Activated CD4-positive, alpha-beta T cell treated with anti-CD3 and anti-CD28 coated beads, Interleukin-2, amount 50 U/mL, for 16 hours (primary cell): ENCODE measurements around the gene BAZ2A.

Experiments
- DNase-seq: peaks from one replicate; pipeline ENCODE4 v3.0.0-alpha.2; 2020

BAZ2A gene

GRCh38 chr12:56634837-56635791 is 5.0 kb upstream of the BAZ2A start:
- peak; percentile 76 for DNase-seq

DNA sequence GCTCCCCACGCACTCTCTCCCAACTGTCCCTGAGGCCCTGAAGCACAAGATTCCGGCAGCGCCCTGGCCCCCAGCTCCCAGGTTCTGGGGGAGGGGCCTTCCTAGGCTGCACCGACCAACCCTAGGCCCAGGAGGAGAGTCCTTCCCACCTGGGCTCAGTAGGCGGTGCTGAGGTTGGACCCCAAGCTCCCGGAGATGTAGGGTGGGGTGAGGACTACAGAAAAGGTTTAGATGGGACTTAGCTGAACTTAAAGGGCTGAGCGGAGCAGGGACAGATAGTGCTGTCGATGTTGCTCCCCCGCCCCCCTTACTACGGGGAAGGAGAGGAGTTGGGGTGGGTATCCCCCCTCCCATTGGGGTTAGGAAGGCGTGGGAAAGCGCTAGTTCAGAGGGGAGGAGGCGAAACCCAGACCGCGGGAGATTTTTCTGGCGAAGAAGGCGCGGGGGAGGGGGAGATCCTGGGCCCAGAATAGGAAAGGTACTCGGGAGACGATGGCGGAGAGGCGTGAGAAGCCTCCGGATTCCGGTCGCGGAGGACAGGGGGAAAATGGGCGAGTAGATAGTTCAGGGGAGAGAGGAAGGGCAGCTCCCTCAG is 4.2 kb upstream of the BAZ2A start:
- no peak for DNase-seq

- no peak for DNase-seq
Measured at GRCh38 chr12:56633468-56634241, 3.5 kb upstream of the BAZ2A start.

DNA sequence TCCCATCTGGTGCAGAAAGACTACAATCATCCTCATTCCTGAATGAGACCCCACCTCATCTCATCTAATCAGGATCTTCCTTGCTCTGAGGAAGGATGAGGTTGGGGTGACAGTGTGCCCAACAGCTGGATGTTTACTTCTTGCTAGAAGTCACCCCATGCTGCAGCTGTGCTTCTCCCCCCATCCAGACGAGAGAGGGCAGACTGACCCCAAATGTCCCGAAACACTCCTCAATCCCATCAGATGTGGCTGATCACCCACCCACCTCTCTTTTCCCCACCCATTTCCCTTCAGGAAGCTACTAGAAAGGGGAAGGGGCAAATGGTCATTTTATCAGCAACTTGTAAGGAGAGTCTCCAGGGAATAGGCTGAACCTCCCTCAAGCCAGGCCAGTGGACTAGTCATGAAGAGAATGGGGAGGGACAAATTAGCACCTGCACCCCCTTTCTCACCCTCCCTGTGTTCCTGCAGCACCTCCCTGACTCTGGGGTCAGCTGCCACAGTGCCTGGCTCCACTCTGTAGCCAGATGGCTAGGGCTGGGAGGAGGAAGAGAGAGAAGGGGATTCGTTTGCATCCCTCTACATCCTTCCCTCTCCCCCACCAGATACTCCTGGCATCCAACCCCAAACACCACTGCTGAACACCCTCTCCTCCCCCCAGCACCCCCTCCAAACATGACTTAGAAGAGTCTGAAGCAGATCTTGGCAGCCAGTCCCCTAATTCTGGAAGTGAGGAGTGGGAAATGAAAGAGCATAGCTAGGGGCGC is 2.8 kb upstream of the BAZ2A start:
- DNase-seq = no peak

- peak; percentile 64 for DNase-seq
Measured at GRCh38 chr12:56631790-56632700, 1.9 kb upstream of the BAZ2A start.

DNA sequence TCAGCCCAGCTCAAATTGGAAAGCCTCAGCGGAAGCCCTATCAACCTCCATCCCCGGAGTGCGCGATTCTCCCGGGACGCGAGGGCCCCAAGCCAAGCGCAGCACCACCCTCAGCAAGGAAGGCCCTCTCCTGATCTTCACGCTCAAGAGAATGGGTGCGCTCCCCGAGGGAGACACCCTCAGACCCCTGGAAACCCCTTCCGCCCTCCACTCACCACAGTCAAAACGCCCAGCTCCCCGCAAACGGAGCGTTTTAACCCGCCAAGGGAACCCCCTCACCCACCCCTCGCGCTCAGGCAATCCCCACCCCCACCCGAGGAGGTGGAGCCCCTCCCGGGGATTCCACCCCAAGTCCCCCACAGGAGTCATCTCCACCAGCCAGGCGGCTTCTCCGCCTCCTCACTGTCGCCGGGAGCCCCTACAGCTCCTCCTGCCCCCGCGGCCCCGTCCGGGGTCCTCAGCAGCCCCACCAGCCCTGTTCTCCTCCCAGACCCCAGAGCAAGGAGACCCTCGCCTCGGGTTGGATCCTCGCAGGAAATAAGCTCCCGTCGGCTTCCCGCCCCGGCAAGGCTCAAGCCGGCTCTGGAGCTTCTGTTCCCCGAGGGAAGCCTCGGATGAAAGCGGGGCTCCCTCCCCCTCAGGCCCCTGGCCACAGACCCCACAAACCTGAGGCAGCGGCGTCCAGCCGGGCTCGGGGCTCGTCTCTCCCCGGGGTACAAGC is 507 bp downstream of the BAZ2A start:
- DNase-seq = no peak

- DNase-seq = peak; percentile 62
Measured at GRCh38 chr12:56628671-56629458, 1.3 kb downstream of the BAZ2A start.

DNA sequence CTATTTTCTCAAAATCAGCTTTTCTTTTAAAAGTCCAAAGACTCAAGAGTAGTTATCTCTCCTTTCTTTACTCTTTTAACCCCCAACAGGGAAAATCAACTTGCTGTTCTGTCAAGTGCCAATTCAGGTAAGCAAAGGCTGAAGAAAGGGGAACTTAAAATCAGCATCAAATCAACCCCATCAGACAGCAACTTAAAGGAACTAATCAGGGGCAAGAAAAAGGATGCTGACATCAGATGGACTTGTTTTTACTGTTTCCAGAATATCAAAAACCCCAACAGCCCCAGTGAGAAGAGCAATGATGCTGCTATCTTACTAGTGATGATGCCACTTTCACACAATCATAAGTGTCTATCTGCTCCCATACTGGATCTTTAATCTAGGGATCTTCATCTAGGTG is 3.4 kb downstream of the BAZ2A start:
- no peak for DNase-seq

- DNase-seq = no peak
Measured at GRCh38 chr12:56622535-56622934, 7.6 kb downstream of the BAZ2A start.

- DNase-seq = no peak
Measured at GRCh38 chr12:56616925-56617324, 13.2 kb downstream of the BAZ2A start.

DNA sequence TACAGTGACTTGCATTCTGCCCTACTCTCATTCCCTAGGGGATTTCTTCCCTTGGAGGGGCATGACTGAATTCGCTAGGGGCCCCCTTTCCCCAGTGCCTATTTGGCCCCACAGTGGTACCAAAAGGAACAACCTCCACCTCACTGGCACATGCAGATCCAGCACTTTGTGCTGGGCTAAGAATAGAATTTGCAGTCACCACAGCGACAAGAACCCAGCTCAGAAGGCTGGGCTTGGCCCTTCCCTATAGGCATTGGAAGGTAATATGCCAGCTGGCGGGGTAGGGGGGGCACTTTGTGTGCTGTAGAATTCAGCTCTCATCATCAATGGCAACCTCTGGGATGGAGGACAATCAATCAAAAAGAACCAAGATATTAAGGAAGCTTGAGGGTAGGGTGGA is 13.9 kb downstream of the BAZ2A start:
- no peak for DNase-seq

DNA sequence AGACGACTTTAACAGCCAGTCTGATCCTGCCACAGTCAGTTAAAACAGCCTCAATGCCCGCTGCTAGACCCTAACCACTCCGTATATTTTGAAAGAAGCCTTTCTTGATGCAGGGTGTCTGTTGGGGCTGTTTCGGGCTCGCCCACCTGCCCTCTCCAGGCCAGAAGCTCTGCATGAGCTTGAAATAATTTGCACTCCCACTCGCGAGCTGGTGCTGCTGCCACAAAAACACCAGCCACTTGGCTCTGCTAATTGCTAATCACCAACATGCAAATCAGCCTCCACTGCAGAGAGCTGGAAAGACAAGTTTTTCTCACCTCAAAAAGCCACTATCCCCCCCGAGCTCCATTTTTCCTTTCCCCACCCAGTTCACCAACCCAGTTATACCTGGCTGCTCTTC is 15.5 kb downstream of the BAZ2A start:
- DNase-seq = no peak

GRCh38 chr12:56604355-56604754 is 25.8 kb downstream of the BAZ2A start:
- no peak for DNase-seq

GRCh38 chr12:56602239-56602638 is 27.9 kb downstream of the BAZ2A start:
- DNase-seq = no peak

GRCh38 chr12:56601503-56601902 is 28.6 kb downstream of the BAZ2A start:
- no peak for DNase-seq

DNA sequence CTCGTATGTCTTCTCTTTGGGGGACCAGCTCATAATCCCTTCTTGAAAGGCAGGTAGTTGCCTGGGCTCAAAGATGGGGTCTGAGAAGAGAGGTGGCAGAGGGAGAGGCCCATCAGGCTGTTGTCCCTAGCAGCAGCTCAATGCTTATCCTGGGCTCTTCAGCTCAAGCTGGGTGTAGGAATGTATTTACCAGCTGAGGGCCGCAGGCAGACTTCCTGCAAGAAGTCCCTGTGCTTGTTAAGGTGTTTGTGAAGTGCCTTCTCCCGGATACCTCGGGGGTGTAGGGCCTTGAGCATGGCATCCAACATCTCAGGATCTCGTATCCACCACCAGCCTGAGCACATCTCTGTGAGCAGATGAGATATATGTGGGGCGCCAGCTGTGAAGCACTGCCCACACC is 29.4 kb downstream of the BAZ2A start:
- no peak for DNase-seq

DNA sequence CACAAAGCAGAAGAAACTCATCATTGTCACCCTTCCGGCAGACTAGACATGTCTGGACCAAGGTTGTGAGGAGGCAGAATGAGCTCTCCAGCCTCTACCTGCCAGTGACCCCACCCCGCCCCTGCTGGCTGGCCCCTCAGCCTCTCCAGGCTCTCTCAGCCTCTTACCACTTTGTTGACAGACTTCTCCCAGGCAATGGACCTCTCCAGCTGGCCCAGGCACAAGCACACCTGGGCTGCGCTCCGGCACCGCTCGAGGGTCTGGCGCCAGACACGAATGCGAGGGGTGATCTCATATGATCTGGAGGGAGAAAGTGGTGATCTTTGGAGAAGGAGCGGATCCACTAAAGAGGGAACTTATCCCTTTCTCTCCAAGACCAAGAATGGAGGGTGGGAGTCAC is 30.3 kb downstream of the BAZ2A start:
- DNase-seq = no peak

GRCh38 chr12:56599041-56599440 is 31.1 kb downstream of the BAZ2A start:
- DNase-seq = no peak

DNA sequence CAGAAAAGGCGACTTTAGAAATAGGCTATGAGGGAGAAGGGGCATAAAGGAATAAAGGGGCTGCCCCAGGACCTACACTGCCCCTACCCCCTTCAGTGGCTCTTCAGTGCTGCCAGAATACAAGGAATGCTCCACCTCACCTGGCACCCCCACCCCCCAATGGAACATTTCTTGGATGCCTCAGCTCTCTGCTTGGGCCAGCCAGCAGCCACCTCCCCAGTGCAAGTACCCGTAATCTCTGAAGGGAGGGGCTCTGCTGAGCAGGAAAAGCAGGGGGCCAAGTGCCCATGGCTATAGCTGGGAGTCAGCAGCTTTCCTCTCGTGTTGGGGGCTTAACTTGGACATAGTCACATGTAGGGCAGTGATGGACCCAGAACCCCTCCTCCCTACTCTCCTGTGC is 33.3 kb downstream of the BAZ2A start:
- DNase-seq = no peak
